GM12865 (cell line): Measurements from ENCODE around the gene LTC4S.

Experiments
- DNase-seq: peaks from one replicate; pipeline ENCODE4 v3.0.0; 2010; ENCODE audit warnings: low read depth
- H3K4me3 ChIP-seq: 2 replicates; pipeline ENCODE4 v1.5.1; 2011; ENCODE audit warnings: mild to moderate bottlenecking, low read depth, low read length, control low read depth
- CTCF ChIP-seq: IDR thresholded peaks from 2 replicates; pipeline ENCODE4 v1.5.1; 2011; ENCODE audit warnings: low read length, control low read depth, low read depth, inconsistent platforms; ENCODE audit not compliant: insufficient read depth; ENCODE audit errors: missing control alignments

Gene LTC4S

GRCh38 chr5:179840321-179840720 lies 46.5 kb downstream of the LTC4S start:
- DNase-seq, result no peak
- H3K4me3 ChIP-seq, result no peak overlapping the region
- TF ChIP-seq CTCF, result no peak

- no peak overlapping the region for H3K4me3 ChIP-seq
- no peak for DNase-seq
- TF ChIP-seq CTCF, result no peak
These were observed 47.0 kb downstream of the LTC4S start for GRCh38 chr5:179840766-179841165.

- no peak for TF ChIP-seq CTCF
- no peak for DNase-seq
- no peak overlapping the region for H3K4me3 ChIP-seq
These were observed 47.8 kb downstream of the LTC4S start for GRCh38 chr5:179841621-179842020.
